ENCODE results near the gene CIROP.

Gene CIROP

GRCh38 chr14:23093104-23093503 is 11.7 kb downstream of the CIROP start:
- DNase-seq, result no peak

- DNase-seq, result no peak
Measured at GRCh38 chr14:23091294-23092225, 13.2 kb downstream of the CIROP start.

- DNase-seq, result no peak
Measured at GRCh38 chr14:23090254-23090636, 14.5 kb downstream of the CIROP start.

GRCh38 chr14:23089498-23090253 is 15.1 kb downstream of the CIROP start:
- DNase-seq, result no peak

GRCh38 chr14:23086565-23086964 is 18.2 kb downstream of the CIROP start:
- DNase-seq, result no peak

- no peak for DNase-seq
Measured at GRCh38 chr14:23085458-23085857, 19.3 kb downstream of the CIROP start.

- no peak for DNase-seq
Measured at GRCh38 chr14:23080474-23080873, 24.3 kb downstream of the CIROP start.

- no peak for DNase-seq
Measured at GRCh38 chr14:23079716-23080115, 25.1 kb downstream of the CIROP start.

GRCh38 chr14:23078692-23079116 is 26.1 kb downstream of the CIROP start:
- DNase-seq, result no peak

- no peak for DNase-seq
Measured at GRCh38 chr14:23077962-23078361, 26.8 kb downstream of the CIROP start.

GRCh38 chr14:23076785-23077408 is 27.9 kb downstream of the CIROP start:
- no peak for DNase-seq

GRCh38 chr14:23074906-23075305 is 29.9 kb downstream of the CIROP start:
- no peak for DNase-seq

GRCh38 chr14:23071921-23072539 is 32.8 kb downstream of the CIROP start:
- DNase-seq, result no peak

- no peak for DNase-seq
Measured at GRCh38 chr14:23071244-23071920, 33.4 kb downstream of the CIROP start.

- no peak for DNase-seq
Measured at GRCh38 chr14:23070262-23071129, 34.3 kb downstream of the CIROP start.

GRCh38 chr14:23069413-23069806 is 35.4 kb downstream of the CIROP start:
- no peak for DNase-seq

GRCh38 chr14:23068789-23069412 is 35.9 kb downstream of the CIROP start:
- DNase-seq, result no peak

- DNase-seq, result no peak
Measured at GRCh38 chr14:23067847-23068788, 36.7 kb downstream of the CIROP start.

GRCh38 chr14:23066855-23067744 is 37.7 kb downstream of the CIROP start:
- no peak for DNase-seq
